ENCODE measurements around the gene DPP7.

Gene DPP7

GRCh38 chr9:137070201-137070905 is 44.2 kb downstream of the DPP7 start, which contains the start of gene SAPCD2:
SAPCD2 (minus strand) TSS chr9:137070557; CDS start chr9:137070460, 97 bp downstream.
- Histone ChIP-seq H3K27ac (ENCODE audit: insufficient read depth, low read length, poor library complexity, severe bottlenecking) (peak within 1 kb of the TSS; percentile 37), H3K27me3 (replicated peaks; ENCODE audit: control insufficient read depth, insufficient read depth, low read length, poor library complexity, severe bottlenecking) (no peaks in the 10 kb centered on the region), H3K4me3 (ENCODE audit: insufficient read depth, low read depth, low read length, poor library complexity, severe bottlenecking) (peak within 1 kb of the TSS; percentile 32), H3K4me1 (ENCODE audit: control insufficient read depth, insufficient read depth, low read length, poor library complexity, severe bottlenecking) (peaks cover 12% of the 10 kb centered on the region), H3K9me3 (ENCODE audit: control insufficient read depth, low read length) (no peaks in the 10 kb centered on the region), H3K36me3 (ENCODE audit: control insufficient read depth, insufficient read depth, low read length) (no peaks in the 10 kb centered on the region)
- DNase-seq, result peak; percentile 77 to 82 (median 78)

- H3K4me1 ChIP-seq (ENCODE audit: control insufficient read depth, insufficient read depth, low read length, poor library complexity, severe bottlenecking), result peaks cover 12% of the 10 kb centered on the region
- no peaks in the 10 kb centered on the region for H3K36me3 ChIP-seq (ENCODE audit: control insufficient read depth, insufficient read depth, low read length)
- no peak for DNase-seq
- H3K27me3 ChIP-seq (replicated peaks; ENCODE audit: control insufficient read depth, insufficient read depth, low read length, poor library complexity, severe bottlenecking), result no peaks in the 10 kb centered on the region
- H3K4me3 ChIP-seq (ENCODE audit: insufficient read depth, low read depth, low read length, poor library complexity, severe bottlenecking), result no peak overlapping the region
- no peak overlapping the region for H3K27ac ChIP-seq (ENCODE audit: insufficient read depth, low read length, poor library complexity, severe bottlenecking)
- H3K9me3 ChIP-seq (ENCODE audit: control insufficient read depth, low read length), result no peaks in the 10 kb centered on the region
These were observed 44.9 kb downstream of the DPP7 start for GRCh38 chr9:137069508-137070091.

GRCh38 chr9:137068539-137069507 is 45.7 kb downstream of the DPP7 start:
- Histone ChIP-seq H3K4me3 (ENCODE audit: insufficient read depth, low read depth, low read length, poor library complexity, severe bottlenecking) (no peak overlapping the region), H3K9me3 (ENCODE audit: control insufficient read depth, low read length) (no peaks in the 10 kb centered on the region), H3K27me3 (replicated peaks; ENCODE audit: control insufficient read depth, insufficient read depth, low read length, poor library complexity, severe bottlenecking) (no peaks in the 10 kb centered on the region), H3K27ac (ENCODE audit: insufficient read depth, low read length, poor library complexity, severe bottlenecking) (no peak overlapping the region), H3K36me3 (ENCODE audit: control insufficient read depth, insufficient read depth, low read length) (no peaks in the 10 kb centered on the region), H3K4me1 (ENCODE audit: control insufficient read depth, insufficient read depth, low read length, poor library complexity, severe bottlenecking) (peaks cover 12% of the 10 kb centered on the region)
- no peak for DNase-seq

DNA sequence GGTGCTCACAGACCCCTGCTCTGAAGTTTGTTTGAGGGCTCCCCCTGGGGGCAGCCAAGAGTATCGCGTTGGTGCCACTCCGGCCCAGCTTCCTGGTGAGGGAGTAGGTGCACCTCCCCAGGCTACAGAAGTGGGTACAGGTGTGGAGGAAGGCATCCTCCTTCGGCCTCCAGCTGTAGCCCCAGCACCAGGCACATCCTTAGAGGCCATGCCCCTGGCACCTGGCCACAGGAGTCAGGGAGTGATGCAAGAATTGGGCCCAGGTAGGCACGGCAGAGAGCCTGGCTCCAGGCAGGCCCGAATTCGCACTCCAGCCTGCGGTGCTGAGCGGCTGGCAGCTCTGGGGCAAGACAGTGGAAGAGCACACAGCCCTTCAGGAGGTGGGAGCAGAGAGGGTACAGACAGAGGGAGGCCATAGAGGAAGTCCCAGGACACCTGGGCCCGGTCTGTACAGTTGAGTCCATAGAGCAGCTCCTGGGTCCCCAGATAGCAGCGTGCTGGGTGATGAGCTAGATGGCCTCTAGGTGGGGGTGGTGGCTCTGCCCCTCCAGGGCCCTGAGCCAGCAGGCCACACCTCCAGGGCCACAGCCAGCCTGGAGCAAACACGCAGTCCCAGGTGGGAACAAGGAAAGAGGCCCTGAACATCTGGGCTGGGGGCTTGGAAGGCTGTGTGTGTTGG is 46.5 kb downstream of the DPP7 start:
- Histone ChIP-seq H3K4me3 (ENCODE audit: insufficient read depth, low read depth, low read length, poor library complexity, severe bottlenecking) (no peak overlapping the region), H3K9me3 (ENCODE audit: control insufficient read depth, low read length) (no peaks in the 10 kb centered on the region), H3K4me1 (ENCODE audit: control insufficient read depth, insufficient read depth, low read length, poor library complexity, severe bottlenecking) (peaks cover 12% of the 10 kb centered on the region), H3K27me3 (replicated peaks; ENCODE audit: control insufficient read depth, insufficient read depth, low read length, poor library complexity, severe bottlenecking) (no peaks in the 10 kb centered on the region), H3K36me3 (ENCODE audit: control insufficient read depth, insufficient read depth, low read length) (no peaks in the 10 kb centered on the region), H3K27ac (ENCODE audit: insufficient read depth, low read length, poor library complexity, severe bottlenecking) (peak overlapping the region; percentile 28)
- DNase-seq, result peak; percentile 72 to 78 (median 74)

- Histone ChIP-seq H3K9me3 (ENCODE audit: control insufficient read depth, low read length) (no peaks in the 10 kb centered on the region), H3K36me3 (ENCODE audit: control insufficient read depth, insufficient read depth, low read length) (no peaks in the 10 kb centered on the region), H3K4me3 (ENCODE audit: insufficient read depth, low read depth, low read length, poor library complexity, severe bottlenecking) (no peak overlapping the region), H3K27me3 (replicated peaks; ENCODE audit: control insufficient read depth, insufficient read depth, low read length, poor library complexity, severe bottlenecking) (no peaks in the 10 kb centered on the region), H3K4me1 (ENCODE audit: control insufficient read depth, insufficient read depth, low read length, poor library complexity, severe bottlenecking) (peaks cover 12% of the 10 kb centered on the region), H3K27ac (ENCODE audit: insufficient read depth, low read length, poor library complexity, severe bottlenecking) (no peak overlapping the region)
- DNase-seq, result no peak
These were observed 48.3 kb downstream of the DPP7 start for GRCh38 chr9:137066096-137066861.

GRCh38 chr9:137065336-137065967 is 49.1 kb downstream of the DPP7 start:
- Histone ChIP-seq H3K9me3 (ENCODE audit: control insufficient read depth, low read length) (no peaks in the 10 kb centered on the region), H3K4me1 (ENCODE audit: control insufficient read depth, insufficient read depth, low read length, poor library complexity, severe bottlenecking) (peaks cover 5% of the 10 kb centered on the region), H3K36me3 (ENCODE audit: control insufficient read depth, insufficient read depth, low read length) (no peaks in the 10 kb centered on the region), H3K27me3 (replicated peaks; ENCODE audit: control insufficient read depth, insufficient read depth, low read length, poor library complexity, severe bottlenecking) (no peaks in the 10 kb centered on the region), H3K4me3 (ENCODE audit: insufficient read depth, low read depth, low read length, poor library complexity, severe bottlenecking) (no peak overlapping the region), H3K27ac (ENCODE audit: insufficient read depth, low read length, poor library complexity, severe bottlenecking) (no peak overlapping the region)
- no peak for DNase-seq

DNA sequence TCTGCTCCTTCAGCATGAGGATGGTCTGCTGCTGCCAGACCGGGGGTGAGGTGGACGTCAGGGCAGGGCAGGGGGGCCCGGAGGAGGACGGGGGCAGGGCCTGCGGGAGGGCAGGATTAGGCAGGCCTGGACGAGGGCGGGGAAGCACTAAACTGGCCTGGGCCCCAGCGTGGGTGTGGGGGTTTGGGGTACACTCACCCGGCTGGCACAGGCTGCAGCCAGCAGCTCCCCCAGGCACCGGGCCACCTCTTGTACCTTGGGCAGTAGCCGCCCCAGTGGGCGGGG is 49.7 kb downstream of the DPP7 start:
- Histone ChIP-seq H3K9me3 (ENCODE audit: control insufficient read depth, low read length) (no peaks in the 10 kb centered on the region), H3K27me3 (replicated peaks; ENCODE audit: control insufficient read depth, insufficient read depth, low read length, poor library complexity, severe bottlenecking) (no peaks in the 10 kb centered on the region), H3K4me3 (ENCODE audit: insufficient read depth, low read depth, low read length, poor library complexity, severe bottlenecking) (no peak overlapping the region), H3K4me1 (ENCODE audit: control insufficient read depth, insufficient read depth, low read length, poor library complexity, severe bottlenecking) (peaks cover 5% of the 10 kb centered on the region), H3K27ac (ENCODE audit: insufficient read depth, low read length, poor library complexity, severe bottlenecking) (no peak overlapping the region), H3K36me3 (ENCODE audit: control insufficient read depth, insufficient read depth, low read length) (no peaks in the 10 kb centered on the region)
- no peak for DNase-seq

GRCh38 chr9:137064027-137064879 is 50.3 kb downstream of the DPP7 start:
- H3K4me1 ChIP-seq (ENCODE audit: control insufficient read depth, insufficient read depth, low read length, poor library complexity, severe bottlenecking), result peaks cover under 1% of the 10 kb centered on the region
- H3K27ac ChIP-seq (ENCODE audit: insufficient read depth, low read length, poor library complexity, severe bottlenecking), result no peak overlapping the region
- no peaks in the 10 kb centered on the region for H3K36me3 ChIP-seq (ENCODE audit: control insufficient read depth, insufficient read depth, low read length)
- H3K27me3 ChIP-seq (replicated peaks; ENCODE audit: control insufficient read depth, insufficient read depth, low read length, poor library complexity, severe bottlenecking), result no peaks in the 10 kb centered on the region
- no peaks in the 10 kb centered on the region for H3K9me3 ChIP-seq (ENCODE audit: control insufficient read depth, low read length)
- H3K4me3 ChIP-seq (ENCODE audit: insufficient read depth, low read depth, low read length, poor library complexity, severe bottlenecking), result no peak overlapping the region
- DNase-seq, result peak in 1 of 3 donors; percentile 42

Measured in effector memory CD4-positive, alpha-beta T cell (primary cell).